A673 (cell line): ENCODE measurements around the gene TRIP13.

Experiments
- EZH2 ChIP-seq: fragments of 200-600 bp; sonication (generic); IDR thresholded peaks from 2 replicates; pipeline ENCODE4 v1.6.1; 2017; ENCODE audit warnings: borderline replicate concordance, low read depth, mild to moderate bottlenecking, mixed read lengths, antibody characterized with exemption, low read length; ENCODE audit not compliant: poor library complexity, severe bottlenecking
- TF ChIP-seq, protein P1 (sequence below): fragments of 300-800, 200-600 bp; sonication (generic); conservative IDR thresholded peaks from 2 replicates; pipeline ENCODE4 v1.5.1; 2017; ENCODE audit warnings: low read depth, mild to moderate bottlenecking, antibody characterized with exemption, low read length, moderate library complexity, mixed read lengths

DNA sequence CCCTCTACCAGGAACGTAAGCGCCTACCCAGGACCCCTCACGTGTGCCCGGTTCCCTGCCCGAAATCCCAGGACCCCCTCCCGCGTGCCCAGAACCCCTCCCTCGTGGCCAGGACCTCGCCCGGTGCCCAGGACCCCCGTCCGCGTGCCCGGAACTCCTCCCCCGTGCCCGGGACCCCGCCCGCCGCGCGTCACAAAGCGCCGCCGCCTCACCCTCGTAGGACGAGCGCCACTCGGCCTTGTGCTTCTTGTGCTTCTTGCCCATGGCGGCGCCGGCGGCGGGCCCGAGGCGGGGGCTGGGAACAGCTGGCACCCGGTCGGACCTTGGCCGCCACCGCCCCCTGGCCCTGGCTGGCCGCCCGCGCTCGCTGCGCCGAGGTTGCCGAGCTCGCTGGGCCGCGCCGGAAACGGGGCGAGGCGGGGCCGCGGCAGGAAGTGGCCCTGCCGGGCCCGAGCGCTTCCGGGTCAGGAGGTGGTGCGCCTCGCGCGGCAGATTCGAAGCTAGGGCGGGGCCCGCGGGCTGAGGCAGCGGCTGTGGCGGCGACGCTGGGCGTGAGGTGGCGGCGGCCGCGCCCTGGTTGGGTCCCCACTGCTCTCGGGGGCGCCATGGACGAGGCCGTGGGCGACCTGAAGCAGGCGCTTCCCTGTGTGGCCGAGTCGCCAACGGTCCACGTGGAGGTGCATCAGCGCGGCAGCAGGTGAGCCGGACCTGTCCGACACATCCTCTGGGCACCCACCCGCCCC lies at the start of gene TRIP13, which contains the start of gene BRD9:
- TF ChIP-seq, protein P1, sequence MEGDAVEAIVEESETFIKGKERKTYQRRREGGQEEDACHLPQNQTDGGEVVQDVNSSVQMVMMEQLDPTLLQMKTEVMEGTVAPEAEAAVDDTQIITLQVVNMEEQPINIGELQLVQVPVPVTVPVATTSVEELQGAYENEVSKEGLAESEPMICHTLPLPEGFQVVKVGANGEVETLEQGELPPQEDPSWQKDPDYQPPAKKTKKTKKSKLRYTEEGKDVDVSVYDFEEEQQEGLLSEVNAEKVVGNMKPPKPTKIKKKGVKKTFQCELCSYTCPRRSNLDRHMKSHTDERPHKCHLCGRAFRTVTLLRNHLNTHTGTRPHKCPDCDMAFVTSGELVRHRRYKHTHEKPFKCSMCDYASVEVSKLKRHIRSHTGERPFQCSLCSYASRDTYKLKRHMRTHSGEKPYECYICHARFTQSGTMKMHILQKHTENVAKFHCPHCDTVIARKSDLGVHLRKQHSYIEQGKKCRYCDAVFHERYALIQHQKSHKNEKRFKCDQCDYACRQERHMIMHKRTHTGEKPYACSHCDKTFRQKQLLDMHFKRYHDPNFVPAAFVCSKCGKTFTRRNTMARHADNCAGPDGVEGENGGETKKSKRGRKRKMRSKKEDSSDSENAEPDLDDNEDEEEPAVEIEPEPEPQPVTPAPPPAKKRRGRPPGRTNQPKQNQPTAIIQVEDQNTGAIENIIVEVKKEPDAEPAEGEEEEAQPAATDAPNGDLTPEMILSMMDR, result no peak
- no peak for TF ChIP-seq EZH2
